Breast epithelium (tissue), 3 donors: ENCODE data around the gene ASS1.

Experiments
- CTCF ChIP-seq, 3 donors: fragments of 450-650 bp; IDR thresholded peaks; one replicate each; pipeline ENCODE4 v1.5.1; 2016 to 2017; ENCODE audit warnings: antibody characterized with exemption in 3 of 3, mild to moderate bottlenecking in 3 of 3, moderate library complexity in 3 of 3
- POLR2A ChIP-seq: fragments of 450-650 bp; IDR thresholded peaks from one replicate; pipeline ENCODE4 v1.6.1; 2016; ENCODE audit warnings: antibody characterized with exemption, mild to moderate bottlenecking, moderate library complexity

- no peak for TF ChIP-seq POLR2A
- TF ChIP-seq CTCF (IDR thresholded peaks at IDR 0.05) = no peak
These were observed 48.8 kb upstream of the ASS1 start for GRCh38 chr9:130395810-130396435.
